Measurements from ENCODE around the gene MAT2A.

DNA sequence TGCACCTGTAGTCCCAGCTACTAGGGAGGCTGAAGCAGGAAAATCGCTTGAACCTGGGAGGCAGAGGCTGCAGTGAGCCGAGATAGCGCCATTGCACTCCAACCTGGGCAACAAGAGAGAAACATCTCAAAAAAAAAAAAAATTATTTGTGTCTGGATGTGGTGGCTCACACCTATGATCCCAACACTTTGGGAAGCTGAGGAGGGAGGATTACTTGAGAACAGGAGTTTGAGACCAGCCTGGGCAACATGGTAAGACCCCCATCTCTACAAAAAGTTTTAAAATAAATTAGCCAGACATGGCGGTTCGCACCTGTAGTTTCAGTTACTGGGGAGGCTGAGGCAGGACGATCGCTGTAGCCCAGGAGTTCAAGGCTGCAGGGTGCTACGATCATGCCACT lies 36.8 kb downstream of the MAT2A start:
- TF ChIP-seq, protein P1, sequence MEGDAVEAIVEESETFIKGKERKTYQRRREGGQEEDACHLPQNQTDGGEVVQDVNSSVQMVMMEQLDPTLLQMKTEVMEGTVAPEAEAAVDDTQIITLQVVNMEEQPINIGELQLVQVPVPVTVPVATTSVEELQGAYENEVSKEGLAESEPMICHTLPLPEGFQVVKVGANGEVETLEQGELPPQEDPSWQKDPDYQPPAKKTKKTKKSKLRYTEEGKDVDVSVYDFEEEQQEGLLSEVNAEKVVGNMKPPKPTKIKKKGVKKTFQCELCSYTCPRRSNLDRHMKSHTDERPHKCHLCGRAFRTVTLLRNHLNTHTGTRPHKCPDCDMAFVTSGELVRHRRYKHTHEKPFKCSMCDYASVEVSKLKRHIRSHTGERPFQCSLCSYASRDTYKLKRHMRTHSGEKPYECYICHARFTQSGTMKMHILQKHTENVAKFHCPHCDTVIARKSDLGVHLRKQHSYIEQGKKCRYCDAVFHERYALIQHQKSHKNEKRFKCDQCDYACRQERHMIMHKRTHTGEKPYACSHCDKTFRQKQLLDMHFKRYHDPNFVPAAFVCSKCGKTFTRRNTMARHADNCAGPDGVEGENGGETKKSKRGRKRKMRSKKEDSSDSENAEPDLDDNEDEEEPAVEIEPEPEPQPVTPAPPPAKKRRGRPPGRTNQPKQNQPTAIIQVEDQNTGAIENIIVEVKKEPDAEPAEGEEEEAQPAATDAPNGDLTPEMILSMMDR (IDR thresholded peaks at IDR 0.05) = no peak
- TF ChIP-seq POLR2A (IDR thresholded peaks at IDR 0.05) (no peak), EP300 (IDR thresholded peaks at IDR 0.05) (no peak), POLR2AphosphoS5 (IDR thresholded peaks at IDR 0.05) (no peak)

All from suprapubic skin (tissue), 4 donors.